B cell (primary cell): ENCODE data around the gene ACE. TPM values are rescaled to one million over a fixed set of nuclear protein-coding genes. Genes with fewer than 3 reads are reported as not detected.

ENCODE experiments used
- ATAC-seq: fragments of 200-7000 bp; cut with Tn5 transposase; one replicate; pipeline ENCODE4 v1.10.0; 2021; ENCODE audit warnings: low read depth, mild to moderate bottlenecking, moderate number of reproducible peaks, moderate library complexity
- CTCF ChIA-PET: fragments of 350-600 bp; sonication (Branson Sonifier 250); formaldehyde crosslinking; loops from one replicate; lab custom pipeline; 2021; ENCODE audit warnings: antibody characterized with exemption, inconsistent platforms; lab: Charles Lee
- POLR2A ChIA-PET: fragments of 350-600 bp; sonication (Branson Sonifier 250); formaldehyde crosslinking; loops from one replicate; lab custom pipeline; 2021; ENCODE audit warnings: antibody characterized with exemption; lab: Charles Lee
- DNase-seq: peaks from one replicate; pipeline ENCODE4 v3.0.0; 2013
- H2AFZ ChIP-seq: 2 replicates; pipeline ENCODE4 v1.6.1; 2012; ENCODE audit warnings: mild to moderate bottlenecking, low read depth, low read length; ENCODE audit not compliant: insufficient read depth, poor library complexity, severe bottlenecking
- H3K27ac ChIP-seq, 2 donors: 1 replicate in 1 of 2; 2 replicates in 1 of 2; pipeline ENCODE4 v1.5.1; 2012 to 2013; ENCODE audit warnings: low read length in 2 of 2, mild to moderate bottlenecking in 2 of 2, moderate library complexity in 1 of 2
- H3K27me3 ChIP-seq, 4 experiments: fragments of 200-600 bp in 1 of 4; sonication (generic) in 1 of 4; replicated peaks in 1 of 4; 1 replicate in 2 of 4; 2 replicates in 2 of 4; pipeline versions ENCODE4 v1.6.1 to v1.7.0; 2013 to 2016; ENCODE audit warnings: low read length in 3 of 4, mild to moderate bottlenecking in 2 of 4, mixed read lengths in 1 of 4, moderate library complexity in 1 of 4; ENCODE audit not compliant: insufficient read depth in 4 of 4, control insufficient read depth in 3 of 4; ENCODE audit errors: control extremely low read depth in 1 of 4
- H3K36me3 ChIP-seq, 2 experiments: replicated peaks in 1 of 2; 1 replicate in 1 of 2; 2 replicates in 1 of 2; pipeline versions ENCODE4 v1.6.1 to v1.7.1; 2013; ENCODE audit warnings: low read length in 1 of 2; ENCODE audit not compliant: insufficient read depth in 2 of 2, control insufficient read depth in 1 of 2; ENCODE audit errors: control extremely low read depth in 1 of 2, extremely low read depth in 1 of 2
- H3K4me1 ChIP-seq, 2 donors: fragments of 200-600 bp in 1 of 2; sonication (generic) in 1 of 2; 1 replicate in 1 of 2; 2 replicates in 1 of 2; pipeline versions ENCODE4 v1.5.1 to v1.6.1; 2013 to 2017; ENCODE audit warnings: low read length in 2 of 2; ENCODE audit not compliant: control insufficient read depth in 2 of 2, insufficient read depth in 2 of 2
- H3K4me2 ChIP-seq: replicated peaks from 2 replicates; pipeline ENCODE3; 2012; ENCODE audit warnings: mild to moderate bottlenecking, low read depth, low read length; ENCODE audit not compliant: poor library complexity, severe bottlenecking
- H3K4me3 ChIP-seq, 5 experiments: fragments of 200-600 bp in 1 of 5; sonication (generic) in 1 of 5; 1 replicate in 3 of 5; 2 replicates in 2 of 5; pipeline versions ENCODE4 v1.5.1 to v1.7.0; 2011 to 2016; ENCODE audit warnings: low read length in 4 of 5, mild to moderate bottlenecking in 4 of 5, low read depth in 2 of 5, control low read depth in 1 of 5, moderate library complexity in 1 of 5; ENCODE audit not compliant: insufficient read depth in 1 of 5; ENCODE audit errors: control extremely low read depth in 1 of 5, extremely low read depth in 1 of 5
- H3K79me2 ChIP-seq: fragments of 200-600 bp; sonication (generic); one replicate; pipeline ENCODE4 v1.6.0; 2016; ENCODE audit warnings: low read length; ENCODE audit not compliant: control insufficient read depth, insufficient read depth
- H3K9ac ChIP-seq: fragments of 200-600 bp; sonication (generic); 2 replicates; pipeline ENCODE4 v1.6.1; 2017; ENCODE audit warnings: mild to moderate bottlenecking, low read length, moderate library complexity
- H3K9me3 ChIP-seq, 3 donors: one replicate each; pipeline versions ENCODE4 v1.6.1 to v1.7.1; 2013; ENCODE audit warnings: low read length in 2 of 3; ENCODE audit not compliant: control insufficient read depth in 2 of 3, insufficient read depth in 1 of 3; ENCODE audit errors: control extremely low read depth in 1 of 3
- H4K20me1 ChIP-seq: 2 replicates; pipeline ENCODE4 v1.6.0; 2012; ENCODE audit warnings: mild to moderate bottlenecking, low read length; ENCODE audit not compliant: insufficient read depth, control insufficient read depth, poor library complexity, severe bottlenecking
- H3K27ac Mint-ChIP-seq: one replicate; pipeline ENCODE4 v1.8.0; 2021; ENCODE audit warnings: mixed read lengths
- H3K27me3 Mint-ChIP-seq: one replicate; pipeline ENCODE4 v1.8.0; 2021; ENCODE audit warnings: mixed read lengths
- H3K4me1 Mint-ChIP-seq: one replicate; pipeline ENCODE4 v1.8.0; 2021; ENCODE audit warnings: mixed read lengths
- H3K4me3 Mint-ChIP-seq: one replicate; pipeline ENCODE4 v1.8.0; 2021; ENCODE audit warnings: mixed read lengths
- H3K9me3 Mint-ChIP-seq: one replicate; pipeline ENCODE4 v1.8.0; 2022; ENCODE audit warnings: mixed read lengths; ENCODE audit not compliant: insufficient read depth
- EZH2 ChIP-seq: IDR thresholded peaks from 2 replicates; pipeline ENCODE4 v1.6.1; 2012; ENCODE audit warnings: borderline replicate concordance, low read depth, mild to moderate bottlenecking, moderate library complexity, low read length; ENCODE audit not compliant: insufficient read depth, poor library complexity, severe bottlenecking
- WGBS: methylation state at CpG from one replicate; pipeline ENCODE4 v1.1.5; 2013; ENCODE audit warnings: missing lambda C conversion rate; ENCODE audit not compliant: insufficient coverage; 5-methylcytosine and 5-hydroxymethylcytosine counted together
- intact Hi-C: fragments of 100-400 bp; cut with micrococcal nuclease; formaldehyde crosslinking; loops from one replicate; pipeline ENCODE4 v1.10.0; 2022
- polyA plus RNA-seq: library from polyadenylated mRNA; depleted of rRNA; stranded (reverse); fragments of >200 nt; gene quantifications from 2 replicates; pipeline ENCODE4 v1.2.3, GENCODE V29; 2012
- total RNA-seq, 2 donors: library from RNA; stranded (reverse); fragments of 120-200 nt in 1 of 2; gene quantifications; 1 replicate in 1 of 2; 2 replicates in 1 of 2; pipeline versions ENCODE4 v1.2.3 to v1.2.4, GENCODE V29; 2013 to 2022
- TF ChIP-seq, protein P1 (sequence below): fragments of 200-600 bp; IDR thresholded peaks from one replicate; pipeline ENCODE4 v1.8.0; 2022; ENCODE audit warnings: antibody characterized with exemption, mild to moderate bottlenecking

Gene ACE
- total and polyA plus RNA-seq, 2 donors (not counting 1 experiment from before 2014, with no cell fraction given) = 0.67 to 2.6 TPM

GRCh38 chr17:63431939-63432804 is 44.7 kb upstream of the ACE start:
- Histone ChIP-seq H3K79me2 (no peaks in the 10 kb centered on the region), H3K9ac (no peak overlapping the region), H3K9me3 (peaks cover 0 to 4% (median 0%) of the 10 kb centered on the region in 3 donors), H3K27ac (no peak overlapping the region), H2AFZ (no peak overlapping the region), H3K4me2 (no peak overlapping the region), H3K4me3 (no peak overlapping the region), H4K20me1 (no peaks in the 10 kb centered on the region), H3K36me3 (no peaks in the 10 kb centered on the region), H3K27me3 (peaks cover 0 to 28% (median under 1%) of the 10 kb centered on the region in 4 experiments), H3K4me1 (peaks cover 5 to 13% of the 10 kb centered on the region in 2 donors)
- 94% methylated on average over 12 of the region's 16 CpGs for WGBS
- no peak for DNase-seq
- TF ChIP-seq EZH2 = no peak
- TF ChIP-seq, protein P1, sequence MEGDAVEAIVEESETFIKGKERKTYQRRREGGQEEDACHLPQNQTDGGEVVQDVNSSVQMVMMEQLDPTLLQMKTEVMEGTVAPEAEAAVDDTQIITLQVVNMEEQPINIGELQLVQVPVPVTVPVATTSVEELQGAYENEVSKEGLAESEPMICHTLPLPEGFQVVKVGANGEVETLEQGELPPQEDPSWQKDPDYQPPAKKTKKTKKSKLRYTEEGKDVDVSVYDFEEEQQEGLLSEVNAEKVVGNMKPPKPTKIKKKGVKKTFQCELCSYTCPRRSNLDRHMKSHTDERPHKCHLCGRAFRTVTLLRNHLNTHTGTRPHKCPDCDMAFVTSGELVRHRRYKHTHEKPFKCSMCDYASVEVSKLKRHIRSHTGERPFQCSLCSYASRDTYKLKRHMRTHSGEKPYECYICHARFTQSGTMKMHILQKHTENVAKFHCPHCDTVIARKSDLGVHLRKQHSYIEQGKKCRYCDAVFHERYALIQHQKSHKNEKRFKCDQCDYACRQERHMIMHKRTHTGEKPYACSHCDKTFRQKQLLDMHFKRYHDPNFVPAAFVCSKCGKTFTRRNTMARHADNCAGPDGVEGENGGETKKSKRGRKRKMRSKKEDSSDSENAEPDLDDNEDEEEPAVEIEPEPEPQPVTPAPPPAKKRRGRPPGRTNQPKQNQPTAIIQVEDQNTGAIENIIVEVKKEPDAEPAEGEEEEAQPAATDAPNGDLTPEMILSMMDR = no peak
- Mint-ChIP-seq H3K4me3 (no peak overlapping the region), H3K4me1 (peaks cover 6% of the 10 kb centered on the region), H3K9me3 (no peaks in the 10 kb centered on the region), H3K27ac (no peak overlapping the region), H3K27me3 (peaks cover 11% of the 10 kb centered on the region)
- ATAC-seq = no peak
- intact Hi-C loops = no loop called here
- ChIA-PET CTCF (interaction anchor here (1.5 to 1.8 kb wide), 2 partner anchors 47 to 278 kb away, joined by 3 to 6 read pairs; no protein-coding TSS in a partner anchor), POLR2A (no interaction called here)
